Fibroblast of lung (primary cell): ENCODE measurements around the gene SLC11A2.

ENCODE experiments used
- EZH2 ChIP-seq: IDR thresholded peaks from 2 replicates; pipeline ENCODE4 v1.5.1; 2012; ENCODE audit warnings: low read length, control low read depth, mild to moderate bottlenecking; ENCODE audit errors: missing control alignments
- TF ChIP-seq, protein P1 (sequence below), 2 donors: IDR thresholded peaks in 1 of 2; conservative IDR thresholded peaks in 1 of 2; 1 replicate in 1 of 2; 2 replicates in 1 of 2; pipeline ENCODE4 v1.5.1; 2011 to 2012; ENCODE audit warnings: low read length in 2 of 2, control low read depth in 1 of 2, inconsistent platforms in 1 of 2, low read depth in 1 of 2, mild to moderate bottlenecking in 1 of 2

DNA sequence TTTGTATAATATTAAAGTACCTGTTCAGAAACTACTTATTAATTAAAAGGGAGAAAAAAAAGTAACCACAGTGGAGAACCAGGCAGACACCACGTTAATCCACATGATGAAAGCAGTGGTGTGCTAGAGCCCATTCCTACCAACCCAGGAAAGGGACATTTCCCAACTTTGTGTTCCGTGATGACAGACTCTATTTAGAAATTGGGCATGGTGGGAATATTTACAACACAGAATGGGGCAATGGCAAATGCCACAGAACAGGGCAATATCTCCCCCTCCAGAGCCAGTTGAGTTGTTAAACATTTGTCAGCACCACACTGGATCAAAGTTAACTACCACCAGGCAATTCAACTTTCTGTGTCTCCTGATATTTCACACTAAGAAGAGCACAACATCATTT lies 75.1 kb downstream of the SLC11A2 start:
- TF ChIP-seq, protein P1, sequence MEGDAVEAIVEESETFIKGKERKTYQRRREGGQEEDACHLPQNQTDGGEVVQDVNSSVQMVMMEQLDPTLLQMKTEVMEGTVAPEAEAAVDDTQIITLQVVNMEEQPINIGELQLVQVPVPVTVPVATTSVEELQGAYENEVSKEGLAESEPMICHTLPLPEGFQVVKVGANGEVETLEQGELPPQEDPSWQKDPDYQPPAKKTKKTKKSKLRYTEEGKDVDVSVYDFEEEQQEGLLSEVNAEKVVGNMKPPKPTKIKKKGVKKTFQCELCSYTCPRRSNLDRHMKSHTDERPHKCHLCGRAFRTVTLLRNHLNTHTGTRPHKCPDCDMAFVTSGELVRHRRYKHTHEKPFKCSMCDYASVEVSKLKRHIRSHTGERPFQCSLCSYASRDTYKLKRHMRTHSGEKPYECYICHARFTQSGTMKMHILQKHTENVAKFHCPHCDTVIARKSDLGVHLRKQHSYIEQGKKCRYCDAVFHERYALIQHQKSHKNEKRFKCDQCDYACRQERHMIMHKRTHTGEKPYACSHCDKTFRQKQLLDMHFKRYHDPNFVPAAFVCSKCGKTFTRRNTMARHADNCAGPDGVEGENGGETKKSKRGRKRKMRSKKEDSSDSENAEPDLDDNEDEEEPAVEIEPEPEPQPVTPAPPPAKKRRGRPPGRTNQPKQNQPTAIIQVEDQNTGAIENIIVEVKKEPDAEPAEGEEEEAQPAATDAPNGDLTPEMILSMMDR (conservative IDR thresholded peaks at IDR 0.05 in 1 of 2, IDR thresholded peaks at IDR 0.05 in 1 of 2; ENCODE audit: low read depth in 1 of 2, low read length in 2 of 2), result no peak
- no peak for TF ChIP-seq EZH2
